Spleen (tissue), 11 donors: ENCODE data around the gene RNF123. TPM values are rescaled to one million over a fixed set of nuclear protein-coding genes. Genes with fewer than 3 reads are reported as not detected.

ENCODE experiments used
- DNase-seq: peaks from one replicate; pipeline ENCODE4 v3.0.0-alpha.2; 2020
- H3K27ac ChIP-seq, 8 donors: fragments of 200-600 bp; sonication (generic) in 7 of 8; 1 replicate in 4 of 8; 2 replicates in 4 of 8; pipeline versions ENCODE4 v1.5.0 to v1.8.0; 2016 to 2021; ENCODE audit warnings: inconsistent platforms in 4 of 8, mild to moderate bottlenecking in 4 of 8, moderate library complexity in 1 of 8
- H3K27me3 ChIP-seq, 7 donors: fragments of 200-600 bp; sonication (generic) in 6 of 7; replicated peaks in 1 of 7; 1 replicate in 4 of 7; 2 replicates in 3 of 7; pipeline versions ENCODE4 v1.5.0 to v1.8.0; 2016 to 2021; ENCODE audit warnings: inconsistent platforms in 3 of 7, mild to moderate bottlenecking in 1 of 7
- H3K36me3 ChIP-seq, 6 donors: fragments of 200-600 bp; sonication (generic) in 5 of 6; 1 replicate in 4 of 6; 2 replicates in 2 of 6; pipeline versions ENCODE4 v1.5.0 to v1.8.0; 2016 to 2021; ENCODE audit warnings: inconsistent platforms in 2 of 6
- H3K4me1 ChIP-seq, 6 donors: fragments of 200-600 bp; sonication (generic) in 5 of 6; 1 replicate in 3 of 6; 2 replicates in 3 of 6; pipeline versions ENCODE4 v1.5.0 to v1.8.0; 2016 to 2021; ENCODE audit warnings: inconsistent platforms in 3 of 6
- H3K4me3 ChIP-seq, 8 donors: fragments of 200-600 bp; sonication (generic) in 7 of 8; 1 replicate in 4 of 8; 2 replicates in 4 of 8; pipeline versions ENCODE4 v1.5.0 to v1.8.0; 2016 to 2021; ENCODE audit warnings: inconsistent platforms in 4 of 8, mild to moderate bottlenecking in 4 of 8, moderate library complexity in 2 of 8
- H3K9me3 ChIP-seq, 8 donors: fragments of 200-600 bp; sonication (generic) in 7 of 8; 1 replicate in 4 of 8; 2 replicates in 4 of 8; pipeline versions ENCODE4 v1.5.0 to v1.8.0; 2016 to 2021; ENCODE audit warnings: inconsistent platforms in 4 of 8
- POLR2A ChIP-seq, 3 donors: fragments of 450-650 bp; IDR thresholded peaks; one replicate each; pipeline ENCODE4 v1.5.1; 2017; ENCODE audit warnings: antibody characterized with exemption in 3 of 3, mild to moderate bottlenecking in 1 of 3
- POLR2AphosphoS5 ChIP-seq, 3 donors: sonication (generic); formaldehyde crosslinking; IDR thresholded peaks; one replicate each; pipeline ENCODE4 v1.5.1; 2017; ENCODE audit warnings: antibody characterized with exemption in 3 of 3
- WGBS, 5 donors: extraction: QIAGEN DNeasy Blood & Tissue Kit in 3 of 5; methylation state at CpG; one replicate each; pipeline versions ENCODE4 v1.1.5 to v1.1.7; 2013 to 2018; 5-methylcytosine and 5-hydroxymethylcytosine counted together
- intact Hi-C: fragments of 100-400 bp; cut with DNase I; formaldehyde crosslinking; loops from one replicate; pipeline ENCODE4 v1.15.0; 2023; ENCODE audit warnings: low total_unique reads
- polyA plus RNA-seq, 3 donors: library from polyadenylated mRNA; stranded (reverse); fragments of 200-250 nt; gene quantifications; one replicate each; pipeline ENCODE4 v1.2.1, GENCODE V29; 2013
- total RNA-seq, 7 donors: library from RNA; depleted of rRNA in 3 of 7; stranded (reverse); fragments of >200 nt in 3 of 7; fragmentation: NEBNext Ultra II Directional in 4 of 7; extraction: Animal tissue kit (Norgen Biotek cat#: 25700) in 4 of 7; gene quantifications; one replicate each; pipeline versions ENCODE4 v1.1.0 to v1.2.1, GENCODE V29; 2016 to 2021
- TF ChIP-seq, protein P1 (sequence below), 11 experiments: fragments of 200-600 bp in 7 of 11; fragments of 450-650 bp in 4 of 11; sonication (generic) in 4 of 11; IDR thresholded peaks in 8 of 11; conservative IDR thresholded peaks in 3 of 11; 1 replicate in 7 of 11; 2 replicates in 4 of 11; pipeline versions ENCODE4 v1.4.0 to v1.8.0; 2016 to 2021; ENCODE audit warnings: antibody characterized with exemption in 11 of 11, inconsistent platforms in 4 of 11, mild to moderate bottlenecking in 1 of 11
- donor health status: healthy with polysubstance abuse.
- donor health status: DM: no; HTN: no; CAD: no; lungs with moderate emphysema.
- donor health status: DM: no; HTN: no; CAD: no.
- donor health status: Bipolar disorder and iron deficiency.
- donor health status: healthy.
- donor health status: DM: no; HTN: no; CAD: no.
- donor health status: DM: yes; HTN: yes; CAD: no.

The RNF123 gene
- total and polyA plus RNA-seq, 10 donors: 11.6 to 57.5 (median 37.9) TPM

DNA sequence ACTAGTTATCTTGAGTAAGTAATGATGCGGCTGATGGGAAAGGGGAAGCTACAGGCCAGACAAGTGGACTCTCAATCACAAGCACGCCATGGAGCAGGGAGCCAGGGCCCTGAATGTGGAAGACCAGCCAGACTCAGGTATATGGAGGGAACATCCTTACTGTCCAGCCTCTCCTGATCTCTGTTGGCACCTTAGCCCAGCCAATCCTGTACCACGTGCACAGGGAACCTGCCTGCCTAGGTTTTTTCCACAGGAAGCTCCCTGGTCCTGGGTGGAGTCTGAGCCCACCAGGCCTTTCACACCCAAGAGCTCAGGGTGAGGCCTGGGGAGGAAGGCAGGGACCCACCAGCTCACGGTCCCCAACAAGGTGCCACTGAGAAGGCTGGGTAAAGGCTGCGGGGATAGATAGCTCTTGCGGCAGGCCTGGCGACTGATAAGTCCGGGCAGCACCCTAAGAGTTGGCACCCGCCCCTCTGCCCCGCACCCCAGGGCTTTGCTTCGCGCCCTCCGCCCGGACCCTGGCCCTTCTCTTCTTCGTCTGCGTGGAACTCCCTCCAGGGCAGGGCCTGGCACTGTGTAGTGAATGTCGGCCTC is 16.1 kb upstream of the RNF123 start:
- Histone ChIP-seq H3K9me3 (no peaks in the 10 kb centered on the region), H3K36me3 (peaks cover 0 to 29% (median 25%) of the 10 kb centered on the region in 6 donors), H3K4me3 (peak overlapping the region; percentile 73 to 97 (median 88)), H3K4me1 (peaks cover 10 to 57% (median 24%) of the 10 kb centered on the region in 6 donors), H3K27me3 (peaks cover 0 to under 1% (median 0%) of the 10 kb centered on the region in 7 donors), H3K27ac (peak overlapping the region; percentile 93 to 98 (median 94))
- 10 to 35% (median 23%) methylated on average over 15 to 17 of the region's 17 CpGs for WGBS, 5 donors
- no peak for TF ChIP-seq POLR2AphosphoS5 (IDR thresholded peaks at IDR 0.05)
- TF ChIP-seq, protein P1, sequence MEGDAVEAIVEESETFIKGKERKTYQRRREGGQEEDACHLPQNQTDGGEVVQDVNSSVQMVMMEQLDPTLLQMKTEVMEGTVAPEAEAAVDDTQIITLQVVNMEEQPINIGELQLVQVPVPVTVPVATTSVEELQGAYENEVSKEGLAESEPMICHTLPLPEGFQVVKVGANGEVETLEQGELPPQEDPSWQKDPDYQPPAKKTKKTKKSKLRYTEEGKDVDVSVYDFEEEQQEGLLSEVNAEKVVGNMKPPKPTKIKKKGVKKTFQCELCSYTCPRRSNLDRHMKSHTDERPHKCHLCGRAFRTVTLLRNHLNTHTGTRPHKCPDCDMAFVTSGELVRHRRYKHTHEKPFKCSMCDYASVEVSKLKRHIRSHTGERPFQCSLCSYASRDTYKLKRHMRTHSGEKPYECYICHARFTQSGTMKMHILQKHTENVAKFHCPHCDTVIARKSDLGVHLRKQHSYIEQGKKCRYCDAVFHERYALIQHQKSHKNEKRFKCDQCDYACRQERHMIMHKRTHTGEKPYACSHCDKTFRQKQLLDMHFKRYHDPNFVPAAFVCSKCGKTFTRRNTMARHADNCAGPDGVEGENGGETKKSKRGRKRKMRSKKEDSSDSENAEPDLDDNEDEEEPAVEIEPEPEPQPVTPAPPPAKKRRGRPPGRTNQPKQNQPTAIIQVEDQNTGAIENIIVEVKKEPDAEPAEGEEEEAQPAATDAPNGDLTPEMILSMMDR (IDR thresholded peaks at IDR 0.05 in 8 of 11, conservative IDR thresholded peaks at IDR 0.05 in 3 of 11): no peak
- TF ChIP-seq POLR2A (IDR thresholded peaks at IDR 0.05): no peak
- intact Hi-C loops: no loop called here
- no peak for DNase-seq

DNA sequence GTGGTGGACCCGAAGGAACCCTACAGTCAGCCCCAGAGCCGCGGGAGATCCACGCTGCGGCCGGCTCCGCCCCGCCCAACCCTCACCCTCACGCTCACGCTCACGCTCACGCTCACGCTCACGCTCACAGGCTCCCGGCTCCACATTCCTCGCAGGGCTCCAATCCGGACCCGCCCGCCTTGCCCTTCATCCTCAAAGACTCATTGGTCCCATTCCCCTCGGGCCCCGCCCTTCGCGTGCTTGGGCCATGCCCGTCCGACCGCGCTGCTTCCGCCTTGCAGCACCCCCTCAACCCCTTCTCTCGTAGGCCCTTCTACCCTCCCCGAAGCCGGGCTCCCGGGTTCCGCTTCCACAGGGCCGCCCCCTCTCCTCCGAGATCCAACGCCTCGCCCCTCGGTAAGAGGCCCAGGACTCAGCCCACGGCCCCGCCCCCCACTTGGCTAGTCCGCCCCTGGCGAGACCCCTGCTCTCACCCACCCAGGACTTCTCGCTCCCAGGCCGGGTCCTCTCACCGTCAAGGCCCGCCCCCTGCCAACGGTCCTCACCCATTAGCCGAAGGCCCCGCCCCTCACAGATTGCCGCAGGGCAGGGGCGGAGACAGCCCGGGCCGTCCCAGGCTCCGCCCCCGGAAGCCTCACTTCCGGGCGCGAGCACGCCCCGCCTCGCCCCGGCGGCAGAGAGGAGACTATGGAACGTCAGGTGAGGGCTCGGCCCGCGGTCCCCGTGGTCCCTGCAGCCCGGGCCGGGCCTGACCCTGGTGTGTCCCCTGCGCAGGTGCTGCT is 15.5 kb upstream of the RNF123 start, which contains the start of gene APEH:
Gene APEH, plus strand, starts transcription at position 637 of the 782 bp plus-strand sequence. Its CDS starts 51 bp downstream, at position 688.
- DNase-seq: peak; percentile 99
- Histone ChIP-seq H3K36me3 (peaks cover 0 to 36% (median 32%) of the 10 kb centered on the region in 6 donors), H3K9me3 (no peaks in the 10 kb centered on the region), H3K4me3 (peak within 1 kb of the TSS; percentile 73 to 97 (median 88)), H3K4me1 (peaks cover 10 to 57% (median 24%) of the 10 kb centered on the region in 6 donors), H3K27ac (peak within 1 kb of the TSS; percentile 93 to 98 (median 94)), H3K27me3 (no peaks in the 10 kb centered on the region)
- intact Hi-C loops: no loop called here
- 0 to 1% (median 1%) methylated on average over 40 to 71 of the region's 71 CpGs for WGBS, 5 donors
- TF ChIP-seq POLR2AphosphoS5 (IDR thresholded peaks at IDR 0.05) (peak; percentile 93 to 96 (median 94)), POLR2A (IDR thresholded peaks at IDR 0.05) (no peak)
- TF ChIP-seq, protein P1 (IDR thresholded peaks at IDR 0.05 in 8 of 11, conservative IDR thresholded peaks at IDR 0.05 in 3 of 11): peak in 2 of 11 experiments; percentile 26 to 46

DNA sequence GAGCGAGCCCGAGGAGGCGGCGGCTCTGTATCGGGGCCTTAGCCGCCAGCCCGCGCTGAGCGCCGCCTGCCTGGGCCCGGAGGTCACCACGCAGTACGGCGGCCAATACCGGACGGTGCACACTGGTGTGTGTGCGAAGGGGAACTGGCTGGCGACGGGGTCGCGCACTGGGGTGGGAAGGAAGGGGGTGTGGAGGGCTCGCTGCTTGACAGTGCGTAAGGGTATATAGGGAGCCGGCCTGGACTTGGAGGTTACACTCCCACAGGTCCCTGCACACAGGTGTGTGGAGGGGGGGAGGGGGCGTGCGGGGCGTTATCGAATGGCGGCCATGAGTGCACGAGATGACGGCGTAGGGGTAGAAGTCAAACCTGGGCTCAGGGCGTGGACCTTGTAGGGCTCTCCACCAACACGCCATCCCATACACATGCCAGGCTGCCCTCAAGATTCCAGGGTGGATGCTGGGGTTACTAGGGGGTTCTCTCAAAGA is 14.8 kb upstream of the RNF123 start:
- peak overlapping the region; percentile 93 to 98 (median 94) for H3K27ac ChIP-seq
- WGBS, 5 donors: 1 to 11% (median 7%) methylated on average over 13 to 34 of the region's 34 CpGs
- TF ChIP-seq, protein P1 (IDR thresholded peaks at IDR 0.05 in 8 of 11, conservative IDR thresholded peaks at IDR 0.05 in 3 of 11): peak in 1 of 11 experiments; percentile 1
- no peak for TF ChIP-seq POLR2A (IDR thresholded peaks at IDR 0.05)
- no peak for TF ChIP-seq POLR2AphosphoS5 (IDR thresholded peaks at IDR 0.05)

More for the DNA sequence above, 14.8 kb upstream of the RNF123 start:
- DNase-seq: no peak
- peaks cover 10 to 57% (median 24%) of the 10 kb centered on the region in 6 donors for H3K4me1 ChIP-seq
- intact Hi-C loops: no loop called here
- peak overlapping the region; percentile 73 to 97 (median 88) for H3K4me3 ChIP-seq
- H3K36me3 ChIP-seq: peaks cover 0 to 43% (median 38%) of the 10 kb centered on the region in 6 donors
- no peaks in the 10 kb centered on the region for H3K9me3 ChIP-seq
- H3K27me3 ChIP-seq: no peaks in the 10 kb centered on the region
